Measurements from ENCODE around the gene TPBGL.
"Not testable (repeated sequence)": the region's sequence is repeated elsewhere in the genome, so short reads cannot be mapped to it uniquely, and the experiment has no call there.

TPBGL gene

DNA sequence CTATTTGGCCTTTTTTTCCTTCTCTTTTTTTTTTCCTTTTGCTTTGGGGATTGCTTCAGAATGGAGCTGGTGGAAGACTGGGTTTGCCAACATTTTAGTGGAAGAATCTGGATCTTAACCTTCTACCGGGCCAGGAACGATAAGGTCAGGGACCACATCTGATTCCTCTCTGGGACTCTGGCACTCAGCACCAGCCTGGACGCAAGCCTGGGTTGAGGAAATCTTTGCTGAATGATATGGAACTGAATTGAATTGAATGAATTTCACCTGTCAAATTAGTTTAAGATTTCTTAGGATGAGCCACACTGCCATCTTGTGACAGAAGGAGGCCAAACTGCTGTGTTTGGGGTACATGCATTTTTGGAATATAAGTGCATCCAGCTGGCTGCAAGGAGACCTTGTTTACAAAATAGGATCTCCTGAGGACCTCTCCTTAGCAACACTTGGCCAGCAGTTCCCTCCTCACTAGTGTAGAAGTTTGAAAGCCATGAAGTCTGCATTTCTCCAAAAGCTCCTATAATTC lies 30.4 kb downstream of the TPBGL start:
- H3K9ac ChIP-seq (ENCODE audit: low read length): no peak overlapping the region
- no peaks in the 10 kb centered on the region for H3K27me3 ChIP-seq (ENCODE audit: control insufficient read depth, insufficient read depth, low read length)
- H3K36me3 ChIP-seq (ENCODE audit: control insufficient read depth, insufficient read depth, low read length): no peaks in the 10 kb centered on the region

GRCh38 chr11:75271730-75272129 lies 31.2 kb downstream of the TPBGL start:
- Histone ChIP-seq H3K4me3 (ENCODE audit: low read length) (no peak overlapping the region), H3K27me3 (ENCODE audit: control insufficient read depth, insufficient read depth, low read length) (no peaks in the 10 kb centered on the region), H3K9me3 (ENCODE audit: control insufficient read depth, low read length) (no peaks in the 10 kb centered on the region), H3K36me3 (ENCODE audit: control insufficient read depth, insufficient read depth, low read length) (peaks cover 3% of the 10 kb centered on the region), H3K4me1 (ENCODE audit: control insufficient read depth, insufficient read depth, low read length) (peaks cover 5% of the 10 kb centered on the region), H3K9ac (ENCODE audit: low read length) (no peak overlapping the region)

More for the DNA sequence above, 30.4 kb downstream of the TPBGL start:
- H3K9me3 ChIP-seq (ENCODE audit: control insufficient read depth, low read length): no peaks in the 10 kb centered on the region
- H3K4me1 ChIP-seq (ENCODE audit: control insufficient read depth, insufficient read depth, low read length): no peaks in the 10 kb centered on the region
- no peak overlapping the region for H3K4me3 ChIP-seq (ENCODE audit: low read length)

DNA sequence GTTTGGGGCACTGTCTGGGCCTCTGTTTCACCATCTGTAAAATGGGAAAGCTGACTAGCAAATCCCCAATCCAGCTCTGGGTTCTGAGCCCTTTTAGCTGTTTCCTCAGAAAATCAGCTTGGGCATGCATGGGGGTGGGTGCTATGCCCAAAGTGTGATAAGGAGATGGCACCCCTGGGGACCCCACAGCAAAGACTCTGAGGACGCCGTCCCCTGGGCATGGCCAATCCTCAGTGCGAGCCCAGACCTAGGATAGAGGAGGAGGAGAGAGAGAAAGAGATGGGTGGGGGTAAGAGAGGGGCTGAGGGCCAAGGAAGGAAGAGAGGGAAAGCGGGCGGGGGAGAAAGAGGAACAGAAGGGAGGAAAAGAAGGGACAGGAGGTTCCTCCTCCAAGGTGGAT lies 31.8 kb downstream of the TPBGL start:
- H3K36me3 ChIP-seq (ENCODE audit: control insufficient read depth, insufficient read depth, low read length): peaks cover 5% of the 10 kb centered on the region
- no peak overlapping the region for H3K4me3 ChIP-seq (ENCODE audit: low read length)
- H3K9me3 ChIP-seq (ENCODE audit: control insufficient read depth, low read length): no peaks in the 10 kb centered on the region
- no peaks in the 10 kb centered on the region for H3K27me3 ChIP-seq (ENCODE audit: control insufficient read depth, insufficient read depth, low read length)
- H3K9ac ChIP-seq (ENCODE audit: low read length): no peak overlapping the region
- peaks cover 6% of the 10 kb centered on the region for H3K4me1 ChIP-seq (ENCODE audit: control insufficient read depth, insufficient read depth, low read length)

GRCh38 chr11:75272821-75273301 lies 32.3 kb downstream of the TPBGL start:
- no peaks in the 10 kb centered on the region for H3K27me3 ChIP-seq (ENCODE audit: control insufficient read depth, insufficient read depth, low read length)
- H3K9me3 ChIP-seq (ENCODE audit: control insufficient read depth, low read length): no peaks in the 10 kb centered on the region
- H3K4me1 ChIP-seq (ENCODE audit: control insufficient read depth, insufficient read depth, low read length): peaks cover 6% of the 10 kb centered on the region
- no peak overlapping the region for H3K4me3 ChIP-seq (ENCODE audit: low read length)
- H3K9ac ChIP-seq (ENCODE audit: low read length): no peak overlapping the region
- H3K36me3 ChIP-seq (ENCODE audit: control insufficient read depth, insufficient read depth, low read length): peaks cover 10% of the 10 kb centered on the region

DNA sequence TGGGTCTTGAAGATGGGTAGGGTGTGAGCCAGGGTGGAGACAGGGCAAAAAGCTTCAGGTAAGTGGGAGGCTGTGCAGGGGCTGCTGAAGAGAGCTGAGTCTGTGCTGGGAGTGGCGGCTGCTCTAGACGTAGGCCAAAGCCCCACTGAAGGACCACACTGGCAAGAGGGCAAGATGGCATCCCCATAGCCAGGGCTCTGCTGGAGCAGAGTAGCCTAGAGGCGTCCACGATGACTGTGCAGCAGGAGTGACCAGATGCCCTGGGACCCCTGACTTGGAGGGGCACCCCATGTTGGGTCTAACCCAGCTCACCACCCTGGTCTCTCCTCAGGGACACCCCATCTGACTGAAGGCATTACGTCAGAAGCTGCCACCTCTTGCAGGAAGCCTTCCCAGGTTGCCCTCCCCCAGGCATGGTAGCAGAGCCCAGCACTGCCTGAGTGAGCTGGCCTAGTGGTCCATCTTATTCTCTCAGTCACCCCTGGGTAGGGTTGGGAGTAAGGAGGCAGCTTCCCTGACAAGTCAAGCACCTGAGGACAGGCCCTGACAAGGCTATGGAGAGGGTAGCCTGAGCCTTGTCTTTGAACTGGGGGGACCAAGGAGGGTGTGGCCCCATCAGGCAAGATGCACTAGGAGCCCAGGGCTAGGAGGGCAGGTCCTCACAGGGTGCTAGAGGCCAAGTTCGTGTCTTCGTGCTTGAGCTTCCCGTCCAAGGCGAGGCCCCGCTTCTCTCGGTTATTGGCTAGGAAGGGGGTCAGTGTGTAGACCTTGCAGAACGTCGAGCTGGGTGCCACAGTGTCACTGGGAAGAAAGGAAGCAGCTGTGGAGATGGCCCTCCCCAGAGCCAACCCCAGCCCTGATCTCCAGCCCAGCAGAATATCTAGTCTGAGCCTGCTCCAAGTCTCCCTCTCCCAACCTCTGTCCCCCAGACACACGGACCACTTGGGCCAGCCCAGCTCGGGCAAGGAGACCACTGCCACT lies 33.1 kb downstream of the TPBGL start:
- H3K9me3 ChIP-seq (ENCODE audit: control insufficient read depth, low read length): no peaks in the 10 kb centered on the region
- H3K4me1 ChIP-seq (ENCODE audit: control insufficient read depth, insufficient read depth, low read length): peaks cover 6% of the 10 kb centered on the region
- H3K9ac ChIP-seq (ENCODE audit: low read length): no peak overlapping the region
- peaks cover 18% of the 10 kb centered on the region for H3K36me3 ChIP-seq (ENCODE audit: control insufficient read depth, insufficient read depth, low read length)
- H3K27me3 ChIP-seq (ENCODE audit: control insufficient read depth, insufficient read depth, low read length): no peaks in the 10 kb centered on the region
- no peak overlapping the region for H3K4me3 ChIP-seq (ENCODE audit: low read length)

GRCh38 chr11:75274716-75275115 lies 34.1 kb downstream of the TPBGL start:
- not testable (repeated sequence) for H3K4me1 ChIP-seq (ENCODE audit: control insufficient read depth, insufficient read depth, low read length); H3K27me3 ChIP-seq (ENCODE audit: control insufficient read depth, insufficient read depth, low read length); H3K9me3 ChIP-seq (ENCODE audit: control insufficient read depth, low read length); H3K4me3 ChIP-seq (ENCODE audit: low read length); H3K9ac ChIP-seq (ENCODE audit: low read length)
- H3K36me3 ChIP-seq (ENCODE audit: control insufficient read depth, insufficient read depth, low read length): peaks cover 19% of the 10 kb centered on the region

GRCh38 chr11:75275581-75275980 lies 35.0 kb downstream of the TPBGL start:
- Histone ChIP-seq H3K4me3 (ENCODE audit: low read length) (no peak overlapping the region), H3K36me3 (ENCODE audit: control insufficient read depth, insufficient read depth, low read length) (peaks cover 19% of the 10 kb centered on the region), H3K9me3 (ENCODE audit: control insufficient read depth, low read length) (no peaks in the 10 kb centered on the region), H3K9ac (ENCODE audit: low read length) (no peak overlapping the region), H3K4me1 (ENCODE audit: control insufficient read depth, insufficient read depth, low read length) (peaks cover 13% of the 10 kb centered on the region), H3K27me3 (ENCODE audit: control insufficient read depth, insufficient read depth, low read length) (no peaks in the 10 kb centered on the region)

- Histone ChIP-seq H3K36me3 (ENCODE audit: control insufficient read depth, insufficient read depth, low read length) (peaks cover 19% of the 10 kb centered on the region), H3K4me1 (ENCODE audit: control insufficient read depth, insufficient read depth, low read length) (peaks cover 19% of the 10 kb centered on the region), H3K4me3 (ENCODE audit: low read length) (no peak overlapping the region), H3K27me3 (ENCODE audit: control insufficient read depth, insufficient read depth, low read length) (no peaks in the 10 kb centered on the region), H3K9me3 (ENCODE audit: control insufficient read depth, low read length) (no peaks in the 10 kb centered on the region), H3K9ac (ENCODE audit: low read length) (no peak overlapping the region)
Observed at GRCh38 chr11:75276186-75276585, 35.6 kb downstream of the TPBGL start.

DNA sequence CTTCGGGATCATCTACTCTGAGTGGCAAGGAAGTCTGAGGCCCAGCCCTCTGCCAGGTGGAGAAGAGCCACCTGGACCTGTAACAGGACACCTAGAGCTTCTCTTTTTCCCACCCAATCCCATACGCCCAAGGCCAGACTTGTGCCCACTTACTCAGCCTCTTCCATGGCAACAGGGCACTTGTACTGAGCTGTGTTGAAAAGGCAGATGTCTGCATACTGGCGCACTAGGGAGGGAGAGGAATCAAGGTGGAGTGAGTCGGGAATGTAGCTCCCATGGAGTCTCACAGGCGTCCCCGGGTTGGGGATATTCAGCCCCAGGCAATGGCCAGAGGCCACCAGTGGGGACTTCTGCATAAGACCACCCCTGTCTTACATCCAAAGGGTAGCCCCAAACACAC lies 36.1 kb downstream of the TPBGL start:
- Histone ChIP-seq H3K9ac (ENCODE audit: low read length) (no peak overlapping the region), H3K27me3 (ENCODE audit: control insufficient read depth, insufficient read depth, low read length) (no peaks in the 10 kb centered on the region), H3K4me1 (ENCODE audit: control insufficient read depth, insufficient read depth, low read length) (peaks cover 21% of the 10 kb centered on the region), H3K9me3 (ENCODE audit: control insufficient read depth, low read length) (no peaks in the 10 kb centered on the region), H3K4me3 (ENCODE audit: low read length) (no peak overlapping the region), H3K36me3 (ENCODE audit: control insufficient read depth, insufficient read depth, low read length) (peaks cover 19% of the 10 kb centered on the region)

DNA sequence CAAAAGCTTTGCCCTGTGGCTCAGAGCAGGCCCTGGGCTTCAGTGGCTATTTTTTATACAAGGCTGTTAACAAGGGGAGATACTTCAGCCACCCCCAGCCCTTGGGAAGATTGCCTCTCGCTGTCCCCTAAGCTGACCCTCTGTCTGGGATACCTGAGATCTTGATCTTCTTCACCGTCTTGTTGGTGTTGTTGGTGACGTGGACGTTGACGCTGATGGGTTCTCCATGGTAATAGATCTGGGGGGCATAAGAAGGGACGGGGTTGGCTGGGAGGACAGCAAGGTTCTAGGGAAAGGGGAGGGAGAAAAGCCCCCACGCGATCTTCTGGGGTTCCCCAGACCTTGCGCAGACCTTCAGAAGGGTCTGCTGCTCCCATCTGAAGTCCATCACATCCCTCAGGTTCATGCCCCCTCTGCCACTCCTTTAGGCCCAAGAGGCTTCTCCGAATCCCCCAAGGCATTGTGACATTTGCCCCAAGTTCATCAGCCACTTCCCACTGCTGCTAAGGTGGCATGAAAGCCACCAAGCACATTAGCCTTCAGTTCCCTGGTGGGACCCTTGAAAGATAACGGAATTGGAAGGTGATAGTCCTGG lies 36.7 kb downstream of the TPBGL start:
- H3K4me1 ChIP-seq (ENCODE audit: control insufficient read depth, insufficient read depth, low read length): peaks cover 21% of the 10 kb centered on the region
- no peak overlapping the region for H3K4me3 ChIP-seq (ENCODE audit: low read length)
- peaks cover 19% of the 10 kb centered on the region for H3K36me3 ChIP-seq (ENCODE audit: control insufficient read depth, insufficient read depth, low read length)
- no peaks in the 10 kb centered on the region for H3K27me3 ChIP-seq (ENCODE audit: control insufficient read depth, insufficient read depth, low read length)
- no peak overlapping the region for H3K9ac ChIP-seq (ENCODE audit: low read length)
- H3K9me3 ChIP-seq (ENCODE audit: control insufficient read depth, low read length): no peaks in the 10 kb centered on the region

- peaks cover 19% of the 10 kb centered on the region for H3K36me3 ChIP-seq (ENCODE audit: control insufficient read depth, insufficient read depth, low read length)
- H3K4me1 ChIP-seq (ENCODE audit: control insufficient read depth, insufficient read depth, low read length): peaks cover 21% of the 10 kb centered on the region
- no peak overlapping the region for H3K9ac ChIP-seq (ENCODE audit: low read length)
- H3K27me3 ChIP-seq (ENCODE audit: control insufficient read depth, insufficient read depth, low read length): no peaks in the 10 kb centered on the region
- no peaks in the 10 kb centered on the region for H3K9me3 ChIP-seq (ENCODE audit: control insufficient read depth, low read length)
- H3K4me3 ChIP-seq (ENCODE audit: low read length): no peak overlapping the region
Observed at GRCh38 chr11:75277991-75278790, 37.6 kb downstream of the TPBGL start.
